Lower leg skin (tissue), 4 donors: Measurements from ENCODE around the gene SNAP29. TPM values are rescaled to one million over a fixed set of nuclear protein-coding genes. Genes with fewer than 3 reads are reported as not detected.

Experiments used
- DNase-seq, 2 donors: peaks; one replicate each; pipeline ENCODE4 v3.0.0-alpha.2; 2019; ENCODE audit warnings: low spot score in 2 of 2
- H3K4me3 ChIP-seq: fragments of 200-600 bp; sonication (generic); 2 replicates; pipeline ENCODE4 v1.5.1; 2017; ENCODE audit warnings: mild to moderate bottlenecking, low read depth; ENCODE audit not compliant: poor library complexity, severe bottlenecking
- POLR2A ChIP-seq, 2 donors: fragments of 450-650 bp; IDR thresholded peaks; one replicate each; pipeline ENCODE4 v1.6.1; 2016 to 2017; ENCODE audit warnings: antibody characterized with exemption in 2 of 2, mild to moderate bottlenecking in 1 of 2, moderate library complexity in 1 of 2
- WGBS, 2 donors: methylation state at CpG; one replicate each; pipeline ENCODE4 v1.1.5; 2018; 5-methylcytosine and 5-hydroxymethylcytosine counted together
- intact Hi-C: fragments of 100-400 bp; cut with DNase I; formaldehyde crosslinking; loops from one replicate; pipeline ENCODE4 v1.15.0; 2023; ENCODE audit warnings: low total_unique reads
- total RNA-seq, 4 donors: library from RNA; depleted of rRNA; stranded (reverse); fragments of >200 nt; gene quantifications; one replicate each; pipeline ENCODE4 v1.1.0, GENCODE V29; 2016
- TF ChIP-seq, protein P1 (sequence below), 3 donors: fragments of 450-650 bp; IDR thresholded peaks; one replicate each; pipeline ENCODE4 v1.5.1; 2016; ENCODE audit warnings: antibody characterized with exemption in 3 of 3, mild to moderate bottlenecking in 3 of 3, moderate library complexity in 2 of 3

The SNAP29 gene
- total RNA-seq, 4 donors from 2014 or later: 25.0 to 34.4 (median 32.9) TPM

DNA sequence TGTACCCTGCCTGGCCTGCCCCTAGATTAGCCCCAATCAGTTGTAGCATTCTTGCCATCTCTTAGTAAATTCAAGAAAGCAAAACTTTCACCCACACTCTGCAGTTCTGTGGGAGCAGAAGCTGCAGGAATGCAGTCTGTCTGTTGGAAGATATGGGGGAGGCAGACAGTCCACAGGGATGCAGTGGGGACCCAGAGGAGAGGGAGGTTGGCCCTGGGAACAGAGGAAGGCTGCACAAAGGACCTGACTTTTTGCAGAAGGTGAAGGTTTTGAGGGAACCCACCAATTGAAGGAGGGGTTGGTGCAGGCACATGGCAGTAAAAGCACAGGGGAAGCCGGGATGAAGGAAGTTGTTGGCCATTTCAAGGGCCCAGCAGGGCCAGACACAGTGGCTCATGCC, 16.5 kb downstream of the SNAP29 start:
- no peak for DNase-seq
- H3K4me3 ChIP-seq: no peak overlapping the region
- 87 to 88% methylated on average over 1 of the region's 1 CpG for WGBS, 2 donors
- TF ChIP-seq, protein P1, sequence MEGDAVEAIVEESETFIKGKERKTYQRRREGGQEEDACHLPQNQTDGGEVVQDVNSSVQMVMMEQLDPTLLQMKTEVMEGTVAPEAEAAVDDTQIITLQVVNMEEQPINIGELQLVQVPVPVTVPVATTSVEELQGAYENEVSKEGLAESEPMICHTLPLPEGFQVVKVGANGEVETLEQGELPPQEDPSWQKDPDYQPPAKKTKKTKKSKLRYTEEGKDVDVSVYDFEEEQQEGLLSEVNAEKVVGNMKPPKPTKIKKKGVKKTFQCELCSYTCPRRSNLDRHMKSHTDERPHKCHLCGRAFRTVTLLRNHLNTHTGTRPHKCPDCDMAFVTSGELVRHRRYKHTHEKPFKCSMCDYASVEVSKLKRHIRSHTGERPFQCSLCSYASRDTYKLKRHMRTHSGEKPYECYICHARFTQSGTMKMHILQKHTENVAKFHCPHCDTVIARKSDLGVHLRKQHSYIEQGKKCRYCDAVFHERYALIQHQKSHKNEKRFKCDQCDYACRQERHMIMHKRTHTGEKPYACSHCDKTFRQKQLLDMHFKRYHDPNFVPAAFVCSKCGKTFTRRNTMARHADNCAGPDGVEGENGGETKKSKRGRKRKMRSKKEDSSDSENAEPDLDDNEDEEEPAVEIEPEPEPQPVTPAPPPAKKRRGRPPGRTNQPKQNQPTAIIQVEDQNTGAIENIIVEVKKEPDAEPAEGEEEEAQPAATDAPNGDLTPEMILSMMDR (IDR thresholded peaks at IDR 0.05): no peak
- no peak for TF ChIP-seq POLR2A (IDR thresholded peaks at IDR 0.05)
- intact Hi-C loops: no loop called here

DNA sequence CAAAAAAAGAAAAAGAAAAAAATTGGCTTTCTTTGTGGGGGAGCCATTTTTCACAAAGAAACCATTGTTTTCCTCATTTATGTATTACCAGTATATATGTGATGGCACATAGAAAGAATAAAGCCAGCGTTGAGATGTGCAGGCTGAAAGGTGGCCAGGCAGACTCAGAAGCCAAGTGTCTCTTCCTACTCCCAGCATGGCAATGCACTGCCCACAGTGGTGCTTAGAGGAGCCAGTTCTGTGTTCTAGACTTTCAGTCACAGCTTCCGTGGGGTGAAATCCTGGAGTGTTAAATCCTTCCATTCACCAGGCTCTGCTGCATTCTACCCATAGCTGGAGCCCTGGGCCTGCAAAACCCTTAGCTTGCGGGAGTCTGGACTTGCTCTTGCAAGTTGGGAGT, 18.9 kb downstream of the SNAP29 start:
- intact Hi-C loops: no loop called here
- DNase-seq: no peak
- 92 to 95% methylated on average over 3 of the region's 3 CpGs for WGBS, 2 donors
- TF ChIP-seq, protein P1 (IDR thresholded peaks at IDR 0.05): no peak
- no peak for TF ChIP-seq POLR2A (IDR thresholded peaks at IDR 0.05)
- H3K4me3 ChIP-seq: no peak overlapping the region

DNA sequence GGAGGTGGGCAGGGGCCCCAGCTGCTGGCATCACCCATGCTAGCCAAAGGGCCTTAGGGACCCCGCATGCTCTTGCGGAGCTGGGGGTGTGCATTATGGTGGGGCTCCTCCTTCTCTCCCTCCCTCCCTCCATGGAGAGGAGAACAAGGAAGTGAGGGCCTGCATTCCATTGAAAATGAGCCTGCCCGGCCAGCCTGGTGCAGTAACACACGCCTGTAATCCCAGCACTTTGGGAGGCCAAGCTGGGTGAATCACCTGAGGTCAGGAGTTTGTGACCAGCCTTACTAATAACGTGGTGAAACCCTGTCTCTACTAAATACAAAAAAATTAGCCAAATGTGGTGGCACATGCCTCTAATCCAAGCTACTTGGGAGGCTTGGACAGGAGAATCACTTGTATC, 22.4 kb downstream of the SNAP29 start:
- H3K4me3 ChIP-seq: no peak overlapping the region
- TF ChIP-seq POLR2A (IDR thresholded peaks at IDR 0.05): no peak
- TF ChIP-seq, protein P1 (IDR thresholded peaks at IDR 0.05): no peak
- 73 to 87% methylated on average over 5 of the region's 5 CpGs for WGBS, 2 donors
- intact Hi-C loops: no loop called here
- no peak for DNase-seq

DNA sequence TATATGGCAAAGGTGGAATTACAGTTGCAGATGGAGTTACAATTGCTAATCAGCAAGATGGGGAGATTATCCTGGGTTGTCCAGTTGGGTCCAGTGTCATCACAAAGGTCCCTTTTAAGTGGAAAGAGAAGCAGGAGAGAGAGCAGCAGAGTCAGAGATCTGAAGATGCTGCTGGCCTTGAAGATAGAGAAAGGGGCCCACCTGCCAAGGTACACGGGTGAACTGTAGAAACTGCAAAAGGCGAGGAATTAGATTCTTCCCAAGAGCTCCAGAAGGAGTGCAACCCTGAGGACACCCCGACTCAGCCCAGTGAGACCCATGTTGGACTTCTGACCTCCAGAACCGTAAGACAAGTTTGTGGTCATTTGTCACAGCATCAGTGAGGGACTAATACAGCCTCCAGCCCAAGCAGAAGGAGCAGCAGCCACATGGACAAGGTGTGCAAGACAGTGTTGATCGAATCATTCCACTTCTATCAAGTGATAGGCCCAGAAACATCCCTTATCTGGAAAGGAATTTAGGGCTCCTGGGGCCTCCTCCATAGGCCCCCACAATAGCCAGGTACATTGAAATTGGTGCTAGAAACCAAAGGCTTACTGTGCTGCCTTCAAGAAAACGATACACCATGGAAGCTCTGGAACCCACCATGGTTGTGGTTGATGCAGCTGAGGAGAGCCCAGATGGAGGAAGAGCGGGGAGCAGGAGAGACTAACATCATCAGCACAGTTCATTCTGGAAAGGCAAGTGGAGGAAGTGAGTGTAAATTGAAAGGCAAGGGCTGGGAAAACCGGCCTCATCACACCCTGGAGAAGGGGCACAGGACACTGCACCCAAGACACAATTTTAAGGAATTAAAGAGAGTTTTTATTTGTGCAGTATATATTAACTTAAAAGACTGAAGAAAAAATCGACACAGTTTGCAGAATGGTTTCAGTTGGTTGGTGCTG, 23.3 kb downstream of the SNAP29 start:
- intact Hi-C loops: no loop called here
- no peak for TF ChIP-seq POLR2A (IDR thresholded peaks at IDR 0.05)
- TF ChIP-seq, protein P1 (IDR thresholded peaks at IDR 0.05): no peak
- no peak overlapping the region for H3K4me3 ChIP-seq
- no peak for DNase-seq
- WGBS, 2 donors: 89 to 91% methylated on average over 9 of the region's 9 CpGs

DNA sequence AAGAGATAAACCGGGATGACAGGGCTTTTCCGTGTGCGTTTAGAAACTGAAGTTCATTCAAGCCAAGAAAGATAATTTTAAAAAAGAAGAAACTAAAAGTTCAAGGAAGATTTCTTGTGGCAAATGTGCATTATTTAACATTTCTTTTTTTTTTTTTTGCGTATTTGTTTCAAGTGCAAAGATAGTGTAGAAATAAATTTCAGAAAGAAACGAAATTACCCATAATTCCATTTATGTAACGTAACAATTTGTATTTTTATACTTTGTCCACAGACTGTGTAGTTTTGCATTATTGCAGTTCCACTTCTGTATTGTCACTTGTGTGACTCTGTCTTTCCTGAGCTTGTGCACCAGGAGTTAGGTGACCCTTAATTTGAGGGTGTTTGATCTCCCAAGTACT, 24.0 kb downstream of the SNAP29 start:
- 90 to 92% methylated on average over 6 of the region's 6 CpGs for WGBS, 2 donors
- no peak overlapping the region for H3K4me3 ChIP-seq
- no peak for DNase-seq
- TF ChIP-seq POLR2A (IDR thresholded peaks at IDR 0.05): no peak
- TF ChIP-seq, protein P1 (IDR thresholded peaks at IDR 0.05): no peak
- intact Hi-C loops: no loop called here
